Gastrocnemius medialis (tissue), 4 donors: Measurements from ENCODE around the gene DNAJA2.

Experiments
- POLR2A ChIP-seq, 2 donors: fragments of 450-650 bp; IDR thresholded peaks; one replicate each; pipeline ENCODE4 v1.6.1; 2017; ENCODE audit warnings: antibody characterized with exemption in 2 of 2, mild to moderate bottlenecking in 2 of 2, moderate library complexity in 2 of 2
- TF ChIP-seq, protein P1 (sequence below), 5 experiments: fragments of 450-650 bp in 3 of 5; fragments of 200-600 bp in 2 of 5; sonication (generic) in 2 of 5; IDR thresholded peaks in 4 of 5; conservative IDR thresholded peaks in 1 of 5; 1 replicate in 4 of 5; 2 replicates in 1 of 5; pipeline ENCODE4 v1.5.1; 2016 to 2019; ENCODE audit warnings: antibody characterized with exemption in 5 of 5, mild to moderate bottlenecking in 3 of 5, moderate library complexity in 3 of 5

DNA sequence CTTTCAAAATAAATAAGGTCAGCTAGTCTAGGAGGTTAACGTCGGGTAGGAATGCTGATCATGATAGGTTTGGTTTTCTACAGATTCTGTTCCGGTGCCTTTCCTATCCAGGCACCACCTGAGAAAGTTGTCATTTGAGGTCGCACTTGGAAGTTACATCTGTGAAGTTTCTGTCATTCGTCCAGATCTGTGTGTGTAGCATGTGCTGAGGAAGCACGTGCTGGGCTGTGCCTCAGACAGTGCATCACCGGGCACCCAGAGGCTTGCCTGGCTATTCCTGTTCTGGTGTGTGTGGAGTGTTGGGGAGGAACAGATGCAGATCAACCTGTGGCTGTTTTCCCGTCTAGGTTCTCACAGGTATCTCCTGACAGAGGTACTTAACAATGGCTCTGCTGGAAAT lies 42.6 kb downstream of the DNAJA2 start:
- TF ChIP-seq, protein P1, sequence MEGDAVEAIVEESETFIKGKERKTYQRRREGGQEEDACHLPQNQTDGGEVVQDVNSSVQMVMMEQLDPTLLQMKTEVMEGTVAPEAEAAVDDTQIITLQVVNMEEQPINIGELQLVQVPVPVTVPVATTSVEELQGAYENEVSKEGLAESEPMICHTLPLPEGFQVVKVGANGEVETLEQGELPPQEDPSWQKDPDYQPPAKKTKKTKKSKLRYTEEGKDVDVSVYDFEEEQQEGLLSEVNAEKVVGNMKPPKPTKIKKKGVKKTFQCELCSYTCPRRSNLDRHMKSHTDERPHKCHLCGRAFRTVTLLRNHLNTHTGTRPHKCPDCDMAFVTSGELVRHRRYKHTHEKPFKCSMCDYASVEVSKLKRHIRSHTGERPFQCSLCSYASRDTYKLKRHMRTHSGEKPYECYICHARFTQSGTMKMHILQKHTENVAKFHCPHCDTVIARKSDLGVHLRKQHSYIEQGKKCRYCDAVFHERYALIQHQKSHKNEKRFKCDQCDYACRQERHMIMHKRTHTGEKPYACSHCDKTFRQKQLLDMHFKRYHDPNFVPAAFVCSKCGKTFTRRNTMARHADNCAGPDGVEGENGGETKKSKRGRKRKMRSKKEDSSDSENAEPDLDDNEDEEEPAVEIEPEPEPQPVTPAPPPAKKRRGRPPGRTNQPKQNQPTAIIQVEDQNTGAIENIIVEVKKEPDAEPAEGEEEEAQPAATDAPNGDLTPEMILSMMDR (IDR thresholded peaks at IDR 0.05 in 4 of 5, conservative IDR thresholded peaks at IDR 0.05 in 1 of 5): no peak
- TF ChIP-seq POLR2A (IDR thresholded peaks at IDR 0.05): no peak
